ENCODE results near the gene CNTN1.

- TF ChIP-seq CTCF (IDR thresholded peaks at IDR 0.05 in 8 of 11, conservative IDR thresholded peaks at IDR 0.05 in 3 of 11) (no peak), POLR2AphosphoS5 (IDR thresholded peaks at IDR 0.05) (no peak), POLR2A (IDR thresholded peaks at IDR 0.05) (no peak)
Observed at GRCh38 chr12:40986001-40986400, 293.8 kb downstream of the CNTN1 start.
